IPS DF 4.7 (cell line): ENCODE results near the gene FKBP14.
"Not testable (repeated sequence)": the region's sequence is repeated elsewhere in the genome, so short reads cannot be mapped to it uniquely, and the experiment has no call there.

ENCODE experiments used
- DNase-seq: peaks from one replicate; pipeline ENCODE4 v3.0.0-alpha.2; 2013; ENCODE audit warnings: low spot score; ENCODE audit errors: extremely low read depth

Gene FKBP14

GRCh38 chr7:29991937-29992336 is 34.6 kb downstream of the FKBP14 start:
- no peak for DNase-seq

GRCh38 chr7:29990931-29991330 is 35.6 kb downstream of the FKBP14 start:
- no peak for DNase-seq

DNA sequence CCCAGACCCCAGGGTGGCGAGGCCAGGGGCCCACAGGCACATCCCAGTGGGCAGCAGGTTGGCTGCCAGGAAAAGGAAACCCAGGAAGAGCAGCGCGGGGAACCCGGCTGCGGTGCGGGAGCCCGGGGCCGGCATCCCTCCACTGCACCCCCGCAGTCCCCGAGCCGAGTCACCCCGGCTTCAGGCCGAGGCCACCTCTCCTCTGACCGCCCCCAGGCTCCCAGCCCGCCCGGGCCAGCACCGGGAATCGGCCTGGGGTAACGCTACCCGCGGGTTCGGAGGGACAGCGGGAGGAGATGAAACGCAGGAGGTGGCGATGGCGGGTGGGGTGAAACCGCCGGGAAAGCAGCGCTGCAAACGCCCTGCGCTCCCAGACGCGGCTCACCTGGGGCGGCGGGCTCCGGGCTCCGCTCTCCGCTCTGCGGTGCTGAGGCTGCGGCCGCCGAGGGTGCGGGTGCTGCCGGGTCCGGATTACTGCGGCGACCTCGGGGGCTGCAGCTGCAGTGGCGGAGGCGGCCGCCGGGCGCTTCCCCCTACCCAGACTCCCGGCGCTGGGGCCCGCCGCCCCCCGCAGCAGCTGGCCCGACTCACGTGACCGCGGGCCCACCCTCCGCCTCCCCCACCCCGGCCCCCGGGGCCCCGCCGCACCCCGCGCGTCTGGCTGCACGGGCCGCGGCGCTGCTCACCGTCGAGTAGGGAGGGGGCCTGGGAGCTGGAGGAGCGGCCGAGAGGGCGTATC is 37.1 kb downstream of the FKBP14 start, which contains the start of gene SCRN1:
Gene SCRN1, minus strand, starts transcription at position 545 of the 739 bp plus-strand sequence. CDS start 20,734 bp downstream, outside the sequence.
- DNase-seq: no peak

DNA sequence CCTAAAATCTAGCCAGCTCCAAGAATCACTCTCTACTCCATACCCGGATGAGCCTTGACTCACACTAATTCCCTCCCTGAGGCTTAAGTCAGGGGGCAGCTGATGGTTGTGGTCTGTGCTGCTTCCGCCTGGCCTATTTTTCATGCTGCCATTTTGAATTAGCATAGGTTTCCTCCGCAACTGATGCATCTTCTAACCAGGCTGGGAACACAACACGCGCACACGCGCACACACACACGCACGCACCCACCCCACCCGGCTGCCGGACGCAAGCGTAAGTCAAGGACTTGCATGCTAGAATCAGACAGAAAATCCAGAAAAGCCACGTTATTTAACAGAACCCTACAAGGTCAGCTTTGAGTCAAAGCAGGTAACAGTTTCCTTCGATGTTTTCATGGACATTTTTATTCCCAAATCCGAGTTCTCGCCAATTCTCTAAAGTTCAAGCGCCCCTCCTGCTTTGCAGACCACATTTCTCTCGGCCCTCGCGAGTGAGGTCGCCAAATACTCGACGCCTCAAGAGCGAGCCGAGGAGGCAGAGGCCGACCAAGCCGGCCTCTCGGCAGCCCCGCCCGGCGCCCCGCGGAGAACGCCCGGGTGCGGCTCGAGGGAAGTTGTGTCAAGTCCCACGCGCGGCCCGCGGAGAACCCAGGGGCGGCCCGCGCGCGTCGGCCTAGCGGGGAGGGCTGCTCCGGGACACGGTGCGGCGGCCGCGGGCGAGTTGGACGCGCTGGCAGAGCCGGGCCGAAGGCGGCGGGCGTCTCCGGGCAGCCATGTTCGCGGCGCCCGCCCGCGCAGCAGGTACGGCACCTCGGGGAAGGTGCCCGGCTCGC is 37.9 kb downstream of the FKBP14 start:
- DNase-seq: peak; percentile 38

GRCh38 chr7:29987811-29988317 is 38.6 kb downstream of the FKBP14 start:
- DNase-seq: peak; percentile 19

DNA sequence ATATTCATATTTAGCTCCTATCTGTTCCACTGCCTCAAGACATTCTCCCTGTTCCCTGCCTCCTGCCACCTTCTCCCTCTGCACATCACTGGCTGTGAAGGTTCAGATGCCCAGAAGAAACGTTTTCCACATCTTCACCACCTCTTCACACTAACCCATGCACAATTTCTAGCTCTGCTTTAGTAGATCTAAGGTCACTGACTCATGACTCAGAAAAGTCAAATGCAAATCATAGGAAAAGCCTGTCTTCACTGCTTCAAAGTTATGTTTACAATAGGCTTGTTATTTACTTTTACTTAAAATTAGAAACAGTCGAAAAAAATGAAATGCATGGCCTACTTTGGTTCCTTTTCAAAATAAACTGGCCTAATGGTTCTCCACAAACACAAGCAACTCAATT is 39.4 kb downstream of the FKBP14 start:
- no peak for DNase-seq

- no peak for DNase-seq
These were observed 46.4 kb downstream of the FKBP14 start for GRCh38 chr7:29980151-29980550.

DNA sequence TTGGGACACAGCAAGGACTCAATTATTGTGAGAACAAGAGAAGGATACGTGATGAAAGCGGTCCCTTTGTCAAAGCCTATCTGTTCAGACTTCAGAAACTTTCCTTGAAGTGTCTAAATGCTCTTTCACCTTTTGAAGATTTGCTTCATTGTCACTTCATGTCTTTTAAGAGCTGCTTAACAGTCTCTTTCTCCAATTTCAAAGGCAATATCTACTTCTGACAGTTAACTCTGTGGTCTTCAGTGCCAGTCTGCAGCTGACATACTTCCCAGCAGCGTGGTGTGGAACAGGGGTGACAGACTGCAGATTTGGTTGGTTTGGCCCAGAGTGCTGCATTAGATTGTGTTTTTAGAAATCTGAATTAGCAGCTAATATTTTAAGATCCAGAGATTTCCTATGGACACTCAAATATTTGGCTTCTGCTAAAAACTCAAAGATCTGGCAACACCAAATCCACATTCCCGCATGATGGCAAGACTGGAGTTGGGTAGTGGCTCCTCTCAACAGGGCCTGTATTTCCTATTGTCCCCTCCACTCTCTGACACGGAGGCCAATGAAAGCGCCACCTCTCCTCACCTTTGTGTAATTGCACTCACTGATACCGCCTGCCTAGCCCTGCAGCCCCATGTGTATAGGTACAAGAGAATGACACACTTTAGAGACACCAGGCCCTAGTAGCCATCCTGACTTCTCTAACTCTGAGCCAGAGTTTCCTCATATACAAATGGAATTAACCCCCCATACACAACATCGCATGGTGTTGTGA is 48.4 kb downstream of the FKBP14 start:
- peak; percentile 60 for DNase-seq

GRCh38 chr7:29976673-29977415 is 49.7 kb downstream of the FKBP14 start:
- DNase-seq: no peak

- DNase-seq: no peak
These were observed 50.2 kb downstream of the FKBP14 start for GRCh38 chr7:29976266-29976665.

DNA sequence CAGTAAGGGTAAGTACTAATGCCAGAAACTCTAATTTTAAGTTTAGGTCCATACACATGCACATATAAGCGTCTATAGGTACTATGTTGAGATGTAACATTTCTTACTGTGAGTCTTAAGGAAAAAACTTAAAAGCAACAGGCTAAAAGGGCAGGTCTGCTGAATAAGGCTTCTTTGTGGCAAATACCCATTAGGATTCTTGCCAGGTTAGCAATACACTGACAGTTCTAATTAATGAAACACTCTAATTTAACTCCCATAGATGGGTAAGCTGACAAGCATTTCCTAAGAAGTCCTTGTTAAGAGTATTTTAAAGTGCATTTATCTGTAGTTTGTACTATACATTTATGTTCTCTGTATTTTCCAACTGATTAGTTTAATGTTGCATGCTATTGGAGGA is 50.9 kb downstream of the FKBP14 start:
- DNase-seq: no peak

DNA sequence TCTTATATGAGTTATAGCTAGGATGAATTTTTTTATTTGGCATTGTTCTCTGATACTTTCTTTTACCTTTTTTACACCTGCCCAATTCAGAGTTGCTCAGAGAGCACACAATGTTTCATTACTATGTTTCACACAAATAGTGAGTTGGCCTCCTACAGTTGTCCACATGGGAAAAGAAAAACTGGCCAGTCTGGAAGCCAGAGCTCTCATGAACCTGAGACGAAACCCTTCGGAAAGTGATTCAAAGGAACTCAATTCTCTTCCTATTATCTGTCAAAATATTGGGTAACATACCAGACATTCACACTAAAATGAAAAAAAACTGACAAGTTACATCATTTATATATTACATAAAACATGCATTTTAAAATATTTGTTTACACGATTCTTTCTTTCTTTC is 52.2 kb downstream of the FKBP14 start:
- DNase-seq: no peak

DNA sequence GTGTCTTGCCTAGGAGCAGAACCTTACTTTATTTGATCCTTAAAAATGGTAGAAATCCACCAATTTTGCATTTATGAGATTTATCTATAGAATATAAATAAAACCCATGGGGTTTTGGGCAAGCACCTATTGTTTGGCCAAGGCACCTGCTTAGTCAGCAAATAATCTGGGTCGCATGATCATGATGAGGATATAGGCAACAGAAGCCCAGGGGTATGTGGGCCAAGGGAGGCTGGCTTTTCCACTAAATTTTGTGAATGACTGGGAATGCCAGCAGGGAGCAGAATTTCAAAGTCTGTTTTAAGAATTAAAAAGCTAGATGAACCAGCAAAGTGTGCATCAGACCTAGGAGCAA is 54.2 kb downstream of the FKBP14 start:
- no peak for DNase-seq

- no peak for DNase-seq
These were observed 54.8 kb downstream of the FKBP14 start for GRCh38 chr7:29971566-29972314.

GRCh38 chr7:29970158-29970557 is 56.3 kb downstream of the FKBP14 start:
- DNase-seq: no peak

DNA sequence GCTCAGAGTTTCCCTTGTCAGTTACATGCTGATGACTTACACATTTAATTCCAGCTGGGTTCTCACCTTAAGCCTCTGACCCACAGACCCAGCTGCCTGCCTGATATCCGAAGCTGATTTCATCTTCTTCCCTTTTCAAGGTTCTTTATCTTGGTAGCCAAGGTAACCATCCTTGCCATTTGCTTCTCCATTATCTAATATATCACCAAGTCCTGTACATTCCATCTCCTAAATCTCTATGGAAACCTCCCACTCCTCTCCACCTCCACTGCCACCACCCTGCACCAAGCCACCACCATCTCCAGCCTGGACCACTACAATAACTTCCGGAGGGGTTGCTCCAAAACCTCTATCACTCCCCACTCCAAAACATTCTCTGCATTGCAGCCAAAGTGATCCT is 56.8 kb downstream of the FKBP14 start:
- no peak for DNase-seq

DNA sequence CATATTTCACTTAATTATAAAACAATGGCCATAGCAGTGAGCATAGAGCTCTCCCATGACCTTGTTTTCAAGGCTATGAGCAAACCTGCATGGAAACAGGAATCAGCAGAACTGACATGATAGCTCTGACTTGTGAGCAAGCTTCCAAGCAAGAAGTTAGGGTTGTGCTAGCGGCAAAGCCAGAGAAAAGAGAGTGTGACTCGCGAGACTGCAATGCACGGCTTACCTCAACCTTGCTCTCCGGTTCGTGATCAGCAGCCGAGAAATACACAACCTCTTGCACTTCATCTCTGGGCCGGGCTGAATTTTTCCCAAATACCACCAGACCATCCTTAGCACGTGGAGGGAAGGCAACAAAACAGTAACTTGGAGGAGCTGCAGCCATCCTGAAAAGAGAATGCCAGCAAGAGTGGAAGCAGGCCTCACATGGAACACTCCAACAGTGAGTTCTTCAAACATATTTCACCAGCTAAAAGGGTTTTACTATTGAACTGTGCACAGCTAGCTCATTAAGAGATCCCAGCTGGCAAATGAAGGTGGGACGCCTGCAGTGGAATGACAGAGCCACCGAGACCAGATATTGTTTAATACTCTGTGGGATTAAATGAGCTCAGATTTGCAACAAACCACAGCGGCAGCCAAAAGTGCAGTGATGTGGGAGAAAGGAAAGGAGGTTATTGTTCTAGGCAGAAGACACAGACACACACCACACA is 57.7 kb downstream of the FKBP14 start:
- no peak for DNase-seq

GRCh38 chr7:29965030-29965429 is 61.5 kb downstream of the FKBP14 start:
- no peak for DNase-seq

- DNase-seq: no peak
These were observed 64.5 kb downstream of the FKBP14 start for GRCh38 chr7:29962035-29962434.

- not testable (repeated sequence) for DNase-seq
These were observed 64.9 kb downstream of the FKBP14 start for GRCh38 chr7:29961611-29962010.
